ENCODE data around the gene ARPC1B.
A peak's percentile ranks its signal among the peaks of the same experiment; 100 is the strongest.
"Not testable (repeated sequence)": the region's sequence is repeated elsewhere in the genome, so short reads cannot be mapped to it uniquely, and the experiment has no call there.

The ARPC1B gene

DNA sequence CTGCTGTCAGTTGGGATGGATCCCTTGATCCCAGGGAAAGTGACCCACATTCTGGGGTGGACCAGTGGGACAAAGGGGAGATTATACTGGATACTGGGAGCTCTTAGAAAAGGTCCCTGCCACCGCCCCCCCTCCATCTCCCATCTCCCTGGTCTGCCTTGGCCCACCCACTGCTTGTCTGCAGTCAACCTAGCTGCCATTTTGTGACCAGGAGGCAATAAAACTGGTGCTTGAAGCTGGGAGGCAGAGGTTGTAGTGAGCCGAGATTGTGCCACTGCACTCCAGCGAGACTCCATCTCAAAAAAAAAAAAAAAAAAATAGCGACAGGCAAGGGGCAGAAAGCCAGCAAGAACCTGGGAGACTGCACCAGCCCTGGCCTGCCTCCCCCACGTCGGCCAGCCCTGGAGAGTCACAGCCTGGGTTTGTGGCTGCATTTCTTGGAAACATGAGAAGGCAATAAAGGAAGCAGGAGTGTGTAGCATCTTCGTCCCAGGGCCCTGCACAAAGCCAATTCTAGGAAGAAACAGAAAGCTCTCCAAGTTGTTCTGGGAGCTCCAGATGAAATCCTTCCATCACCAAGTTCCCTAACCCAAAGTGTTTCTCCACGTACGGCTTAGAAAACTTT lies 4.7 kb upstream of the ARPC1B start:
- H3K4me3 ChIP-seq (replicated peaks; ENCODE audit: low read depth, low read length), result no peak overlapping the region
- TF ChIP-seq, protein P1, sequence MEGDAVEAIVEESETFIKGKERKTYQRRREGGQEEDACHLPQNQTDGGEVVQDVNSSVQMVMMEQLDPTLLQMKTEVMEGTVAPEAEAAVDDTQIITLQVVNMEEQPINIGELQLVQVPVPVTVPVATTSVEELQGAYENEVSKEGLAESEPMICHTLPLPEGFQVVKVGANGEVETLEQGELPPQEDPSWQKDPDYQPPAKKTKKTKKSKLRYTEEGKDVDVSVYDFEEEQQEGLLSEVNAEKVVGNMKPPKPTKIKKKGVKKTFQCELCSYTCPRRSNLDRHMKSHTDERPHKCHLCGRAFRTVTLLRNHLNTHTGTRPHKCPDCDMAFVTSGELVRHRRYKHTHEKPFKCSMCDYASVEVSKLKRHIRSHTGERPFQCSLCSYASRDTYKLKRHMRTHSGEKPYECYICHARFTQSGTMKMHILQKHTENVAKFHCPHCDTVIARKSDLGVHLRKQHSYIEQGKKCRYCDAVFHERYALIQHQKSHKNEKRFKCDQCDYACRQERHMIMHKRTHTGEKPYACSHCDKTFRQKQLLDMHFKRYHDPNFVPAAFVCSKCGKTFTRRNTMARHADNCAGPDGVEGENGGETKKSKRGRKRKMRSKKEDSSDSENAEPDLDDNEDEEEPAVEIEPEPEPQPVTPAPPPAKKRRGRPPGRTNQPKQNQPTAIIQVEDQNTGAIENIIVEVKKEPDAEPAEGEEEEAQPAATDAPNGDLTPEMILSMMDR (IDR thresholded peaks at IDR 0.05; ENCODE audit: low read length, missing control alignments), result no peak
- peak; percentile 55 for DNase-seq (ENCODE audit: low read depth)

DNA sequence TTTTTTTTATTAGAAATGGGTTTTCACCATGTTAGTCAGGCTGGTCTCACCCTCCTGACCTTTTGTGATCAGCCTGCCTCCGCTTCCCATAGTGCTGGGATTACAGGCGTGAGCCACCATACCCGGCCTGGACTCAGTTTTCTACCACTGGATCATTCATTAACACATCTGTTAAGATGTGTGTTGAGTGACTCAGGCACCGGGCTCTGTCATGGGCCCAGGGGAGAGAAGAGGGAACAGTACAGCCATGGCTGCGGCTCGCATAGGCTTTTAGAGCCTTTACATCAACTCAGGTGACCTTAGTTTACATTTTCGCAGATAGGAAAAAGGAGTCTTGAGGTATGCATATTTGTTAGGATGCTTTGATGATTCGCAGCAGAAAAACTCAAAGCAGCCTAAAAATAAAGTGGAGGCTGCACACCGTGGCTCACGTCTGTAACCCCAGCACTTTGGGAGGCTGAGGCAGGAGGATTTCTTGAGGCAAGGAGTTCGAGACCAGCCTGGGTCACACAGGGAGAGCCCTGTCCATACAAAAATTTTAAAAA lies 3.1 kb upstream of the ARPC1B start:
- TF ChIP-seq, protein P1 (IDR thresholded peaks at IDR 0.05; ENCODE audit: low read length, missing control alignments), result no peak
- no peak for DNase-seq (ENCODE audit: low read depth)
- no peak overlapping the region for H3K4me3 ChIP-seq (replicated peaks; ENCODE audit: low read depth, low read length)

GRCh38 chr7:99372275-99373090 lies 2.0 kb upstream of the ARPC1B start:
- H3K4me3 ChIP-seq (replicated peaks; ENCODE audit: low read depth, low read length), result no peak overlapping the region
- no peak for DNase-seq (ENCODE audit: low read depth)
- TF ChIP-seq, protein P1 (IDR thresholded peaks at IDR 0.05; ENCODE audit: low read length, missing control alignments), result no peak

- DNase-seq (ENCODE audit: low read depth), result no peak
- TF ChIP-seq, protein P1 (IDR thresholded peaks at IDR 0.05; ENCODE audit: low read length, missing control alignments), result no peak
- H3K4me3 ChIP-seq (replicated peaks; ENCODE audit: low read depth, low read length), result peak overlapping the region; percentile 70
Observed at GRCh38 chr7:99373091-99374066, 1.2 kb upstream of the ARPC1B start.

DNA sequence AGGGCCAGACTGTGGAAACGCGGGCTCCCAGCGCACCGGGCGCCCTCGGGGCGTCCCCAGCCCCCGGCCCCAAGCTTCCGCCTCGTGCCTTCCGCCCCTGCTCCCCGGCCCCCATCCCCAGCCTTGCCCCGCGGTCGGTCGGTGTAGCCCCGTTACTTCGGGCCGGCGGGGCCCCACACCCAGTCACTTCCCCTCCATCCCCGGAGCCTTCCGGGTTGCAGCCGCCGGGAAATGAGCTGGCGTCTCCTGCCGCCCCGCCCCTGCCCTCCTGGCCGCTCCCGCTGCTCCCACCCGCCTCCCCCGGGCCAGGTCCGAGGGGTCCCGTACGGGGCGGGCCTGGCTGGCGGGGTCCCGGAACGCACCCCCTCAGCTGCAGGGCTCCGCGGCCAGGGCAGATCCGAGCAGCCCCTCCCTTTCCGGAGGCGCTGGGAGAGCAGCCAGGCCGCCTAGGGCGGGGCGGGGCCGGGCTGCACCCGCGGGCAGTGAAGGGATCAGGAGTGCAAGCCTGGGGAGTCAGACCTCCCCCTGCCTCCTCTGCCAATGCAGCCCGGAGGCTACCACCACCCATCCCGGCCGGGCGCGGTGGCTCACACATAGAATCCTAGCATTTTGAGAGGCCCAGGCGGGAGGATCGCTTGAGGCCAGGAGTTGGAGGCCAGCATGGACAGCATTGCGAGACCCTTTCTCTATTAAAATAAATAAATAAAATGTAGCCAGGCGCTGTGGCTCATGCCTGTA lies 709 bp downstream of the ARPC1B start:
- TF ChIP-seq, protein P1 (IDR thresholded peaks at IDR 0.05; ENCODE audit: low read length, missing control alignments), result no peak
- H3K4me3 ChIP-seq (replicated peaks; ENCODE audit: low read depth, low read length), result peak overlapping the region; percentile 70
- DNase-seq (ENCODE audit: low read depth), result peak; percentile 76

- TF ChIP-seq, protein P1 (IDR thresholded peaks at IDR 0.05; ENCODE audit: low read length, missing control alignments), result no peak
- peak; percentile 96 for DNase-seq (ENCODE audit: low read depth)
- H3K4me3 ChIP-seq (replicated peaks; ENCODE audit: low read depth, low read length), result peak overlapping the region; percentile 36
Observed at GRCh38 chr7:99379043-99379577, 4.6 kb downstream of the ARPC1B start.

- not testable (repeated sequence) for DNase-seq (ENCODE audit: low read depth)
- H3K4me3 ChIP-seq (replicated peaks; ENCODE audit: low read depth, low read length), result peak overlapping the region; percentile 36
Observed at GRCh38 chr7:99379693-99380031, 5.1 kb downstream of the ARPC1B start.

All from fibroblast of pulmonary artery (primary cell).